HG03045 (cell line): ENCODE data around the gene KATNB1.

ENCODE experiments used
- ATAC-seq: cut with Tn5 transposase; IDR thresholded peaks from one replicate; pipeline ENCODE4 v1.9.1; 2021; ENCODE audit warnings: mild to moderate bottlenecking, moderate library complexity; ENCODE audit not compliant: unreplicated experiment

Gene KATNB1

GRCh38 chr16:57803134-57803990 lies 67.8 kb downstream of the KATNB1 start:
- ATAC-seq = no peak

DNA sequence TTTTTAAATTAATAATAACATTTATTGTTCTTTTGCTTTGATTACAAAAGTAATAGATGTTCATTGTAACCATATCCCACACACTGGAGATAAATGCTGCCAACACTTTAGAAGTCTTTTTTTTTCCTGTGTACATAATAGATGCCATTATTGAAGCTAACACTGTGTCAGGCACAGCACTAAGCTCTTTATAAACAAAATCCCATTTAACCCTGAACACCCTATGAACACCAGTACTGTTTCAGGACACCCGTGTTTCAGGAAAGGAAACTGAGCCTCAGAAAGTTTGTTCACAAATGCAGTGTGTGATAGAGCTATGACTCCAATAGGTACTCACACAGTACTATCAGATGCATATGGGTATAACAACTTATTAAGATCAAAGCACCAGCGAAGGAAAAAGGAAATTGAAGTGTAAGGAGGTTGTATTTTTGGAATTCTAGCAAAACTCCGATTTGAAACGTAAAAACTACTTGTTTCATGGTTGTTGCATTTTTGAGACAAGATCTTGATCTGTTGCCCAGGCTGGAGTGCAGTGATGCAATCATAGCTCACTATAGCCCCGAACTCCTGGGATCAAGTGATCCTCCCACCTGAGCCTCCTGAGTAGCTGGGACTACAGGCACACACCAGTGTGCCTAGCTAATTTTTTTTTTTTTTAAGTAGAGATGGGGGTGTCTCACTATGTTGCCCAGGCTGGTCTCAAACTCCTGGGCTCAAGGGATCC lies 68.7 kb downstream of the KATNB1 start:
- ATAC-seq = no peak

GRCh38 chr16:57805176-57805575 lies 69.6 kb downstream of the KATNB1 start:
- ATAC-seq = no peak
